Gastrocnemius medialis (tissue), 4 donors: ENCODE measurements around the gene RGS17.

ENCODE experiments used
- POLR2A ChIP-seq, 2 donors: fragments of 450-650 bp; IDR thresholded peaks; one replicate each; pipeline ENCODE4 v1.6.1; 2017; ENCODE audit warnings: antibody characterized with exemption in 2 of 2, mild to moderate bottlenecking in 2 of 2, moderate library complexity in 2 of 2
- TF ChIP-seq, protein P1 (sequence below), 5 experiments: fragments of 450-650 bp in 3 of 5; fragments of 200-600 bp in 2 of 5; sonication (generic) in 2 of 5; IDR thresholded peaks in 4 of 5; conservative IDR thresholded peaks in 1 of 5; 1 replicate in 4 of 5; 2 replicates in 1 of 5; pipeline ENCODE4 v1.5.1; 2016 to 2019; ENCODE audit warnings: antibody characterized with exemption in 5 of 5, mild to moderate bottlenecking in 3 of 5, moderate library complexity in 3 of 5

DNA sequence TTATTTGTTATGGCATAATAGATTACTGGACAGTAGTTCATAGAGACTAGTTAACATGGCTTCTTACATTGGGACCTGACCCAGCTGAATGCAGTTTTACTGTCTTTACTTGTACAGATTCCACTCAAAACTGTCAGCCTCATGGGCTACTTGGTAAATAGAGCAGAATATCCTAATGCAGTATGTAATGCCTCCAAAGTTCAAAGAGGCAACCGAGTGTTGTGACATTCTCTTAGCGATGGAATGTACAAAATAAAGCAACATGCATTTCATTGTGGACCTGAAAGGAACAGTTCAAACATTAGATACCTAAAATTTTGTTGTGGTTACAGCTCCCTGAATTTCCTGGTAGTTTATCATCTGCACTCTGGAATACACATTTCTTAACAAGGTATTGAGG, 29.1 kb upstream of the RGS17 start:
- TF ChIP-seq, protein P1, sequence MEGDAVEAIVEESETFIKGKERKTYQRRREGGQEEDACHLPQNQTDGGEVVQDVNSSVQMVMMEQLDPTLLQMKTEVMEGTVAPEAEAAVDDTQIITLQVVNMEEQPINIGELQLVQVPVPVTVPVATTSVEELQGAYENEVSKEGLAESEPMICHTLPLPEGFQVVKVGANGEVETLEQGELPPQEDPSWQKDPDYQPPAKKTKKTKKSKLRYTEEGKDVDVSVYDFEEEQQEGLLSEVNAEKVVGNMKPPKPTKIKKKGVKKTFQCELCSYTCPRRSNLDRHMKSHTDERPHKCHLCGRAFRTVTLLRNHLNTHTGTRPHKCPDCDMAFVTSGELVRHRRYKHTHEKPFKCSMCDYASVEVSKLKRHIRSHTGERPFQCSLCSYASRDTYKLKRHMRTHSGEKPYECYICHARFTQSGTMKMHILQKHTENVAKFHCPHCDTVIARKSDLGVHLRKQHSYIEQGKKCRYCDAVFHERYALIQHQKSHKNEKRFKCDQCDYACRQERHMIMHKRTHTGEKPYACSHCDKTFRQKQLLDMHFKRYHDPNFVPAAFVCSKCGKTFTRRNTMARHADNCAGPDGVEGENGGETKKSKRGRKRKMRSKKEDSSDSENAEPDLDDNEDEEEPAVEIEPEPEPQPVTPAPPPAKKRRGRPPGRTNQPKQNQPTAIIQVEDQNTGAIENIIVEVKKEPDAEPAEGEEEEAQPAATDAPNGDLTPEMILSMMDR (IDR thresholded peaks at IDR 0.05 in 4 of 5, conservative IDR thresholded peaks at IDR 0.05 in 1 of 5), result no peak
- TF ChIP-seq POLR2A (IDR thresholded peaks at IDR 0.05), result no peak
